Skeletal muscle satellite cell (primary cell): ENCODE data around the gene ZNF70.

Experiments used
- H3K27me3 ChIP-seq: 2 replicates; pipeline ENCODE4 v1.7.0; 2013; ENCODE audit warnings: low read length; ENCODE audit not compliant: control insufficient read depth, insufficient read depth
- H3K36me3 ChIP-seq: 2 replicates; pipeline ENCODE4 v1.7.0; 2013; ENCODE audit warnings: mild to moderate bottlenecking, control low read depth, low read length; ENCODE audit not compliant: insufficient read depth
- H3K4me1 ChIP-seq: 2 replicates; pipeline ENCODE4 v1.7.0; 2013; ENCODE audit warnings: low read length; ENCODE audit not compliant: control insufficient read depth, insufficient read depth
- H3K4me2 ChIP-seq: 2 replicates; pipeline ENCODE4 v1.7.0; 2013; ENCODE audit warnings: mild to moderate bottlenecking, low read length
- H3K4me3 ChIP-seq: 2 replicates; pipeline ENCODE4 v1.7.0; 2013; ENCODE audit warnings: low read length
- H3K9ac ChIP-seq: 2 replicates; pipeline ENCODE4 v1.7.0; 2013; ENCODE audit warnings: mild to moderate bottlenecking, low read depth, low read length, moderate library complexity
- H3K9me3 ChIP-seq: replicated peaks from 2 replicates; pipeline ENCODE4 v1.7.0; 2013; ENCODE audit warnings: mild to moderate bottlenecking, control low read depth, low read length

ZNF70 gene

DNA sequence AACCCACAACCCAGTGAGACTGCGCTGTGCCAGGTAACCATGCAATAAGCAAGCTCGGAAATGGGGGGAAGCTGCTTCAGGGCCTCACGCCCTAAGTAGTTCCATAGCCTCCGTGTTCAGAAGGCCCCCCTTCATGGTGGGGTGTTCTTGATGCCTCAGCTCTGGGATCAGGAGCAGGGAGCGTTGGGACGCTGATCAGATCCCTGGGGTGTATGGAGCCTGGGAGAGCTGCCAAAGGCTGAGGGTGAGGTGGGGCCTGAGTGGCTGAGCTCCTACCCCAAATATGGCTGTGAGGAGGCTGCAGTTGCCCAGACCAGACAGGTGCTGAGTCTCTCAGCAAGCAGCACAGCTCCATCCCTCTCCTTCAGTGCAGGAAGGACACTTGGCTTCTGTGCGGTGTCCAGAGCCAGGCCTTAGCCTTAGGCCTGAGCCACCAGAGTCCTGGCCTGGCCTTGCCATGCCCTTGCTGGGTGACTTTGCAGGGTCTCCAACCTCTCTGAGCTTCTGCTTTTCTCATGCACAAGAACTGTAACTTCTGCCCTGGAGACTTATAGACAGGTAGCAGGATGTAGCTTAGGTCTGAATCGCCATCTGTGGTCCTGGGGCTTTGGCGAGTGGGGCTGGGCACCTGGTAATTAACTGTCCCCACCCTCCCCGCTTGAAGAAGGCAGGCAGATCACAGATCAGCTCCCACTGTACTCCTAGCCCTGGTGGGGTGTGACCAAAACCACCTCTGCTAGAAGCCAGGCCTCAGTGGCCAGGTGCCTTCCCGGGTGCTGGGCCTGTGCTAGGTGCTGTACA lies 27.1 kb upstream of the ZNF70 start:
- Histone ChIP-seq H3K27me3 (no peaks in the 10 kb centered on the region), H3K4me3 (no peak overlapping the region), H3K9me3 (no peaks in the 10 kb centered on the region), H3K9ac (no peak overlapping the region), H3K4me2 (no peak overlapping the region), H3K4me1 (peaks cover 28% of the 10 kb centered on the region), H3K36me3 (no peaks in the 10 kb centered on the region)

- no peaks in the 10 kb centered on the region for H3K36me3 ChIP-seq
- no peaks in the 10 kb centered on the region for H3K27me3 ChIP-seq
- H3K4me3 ChIP-seq, result no peak overlapping the region
- H3K9me3 ChIP-seq, result no peaks in the 10 kb centered on the region
- no peak overlapping the region for H3K9ac ChIP-seq
- H3K4me2 ChIP-seq, result no peak overlapping the region
- H3K4me1 ChIP-seq, result peaks cover 19% of the 10 kb centered on the region
Observed at GRCh38 chr22:23775779-23776375, 25.0 kb upstream of the ZNF70 start.

GRCh38 chr22:23774922-23775436 lies 24.1 kb upstream of the ZNF70 start:
- Histone ChIP-seq H3K4me1 (peaks cover 19% of the 10 kb centered on the region), H3K9me3 (no peaks in the 10 kb centered on the region), H3K4me3 (no peak overlapping the region), H3K4me2 (no peak overlapping the region), H3K36me3 (no peaks in the 10 kb centered on the region), H3K27me3 (no peaks in the 10 kb centered on the region), H3K9ac (no peak overlapping the region)

- H3K9me3 ChIP-seq, result no peaks in the 10 kb centered on the region
- no peaks in the 10 kb centered on the region for H3K27me3 ChIP-seq
- no peak overlapping the region for H3K4me2 ChIP-seq
- H3K4me3 ChIP-seq, result no peak overlapping the region
- H3K36me3 ChIP-seq, result no peaks in the 10 kb centered on the region
- H3K9ac ChIP-seq, result no peak overlapping the region
- H3K4me1 ChIP-seq, result peaks cover 19% of the 10 kb centered on the region
Observed at GRCh38 chr22:23774114-23774921, 23.4 kb upstream of the ZNF70 start.

DNA sequence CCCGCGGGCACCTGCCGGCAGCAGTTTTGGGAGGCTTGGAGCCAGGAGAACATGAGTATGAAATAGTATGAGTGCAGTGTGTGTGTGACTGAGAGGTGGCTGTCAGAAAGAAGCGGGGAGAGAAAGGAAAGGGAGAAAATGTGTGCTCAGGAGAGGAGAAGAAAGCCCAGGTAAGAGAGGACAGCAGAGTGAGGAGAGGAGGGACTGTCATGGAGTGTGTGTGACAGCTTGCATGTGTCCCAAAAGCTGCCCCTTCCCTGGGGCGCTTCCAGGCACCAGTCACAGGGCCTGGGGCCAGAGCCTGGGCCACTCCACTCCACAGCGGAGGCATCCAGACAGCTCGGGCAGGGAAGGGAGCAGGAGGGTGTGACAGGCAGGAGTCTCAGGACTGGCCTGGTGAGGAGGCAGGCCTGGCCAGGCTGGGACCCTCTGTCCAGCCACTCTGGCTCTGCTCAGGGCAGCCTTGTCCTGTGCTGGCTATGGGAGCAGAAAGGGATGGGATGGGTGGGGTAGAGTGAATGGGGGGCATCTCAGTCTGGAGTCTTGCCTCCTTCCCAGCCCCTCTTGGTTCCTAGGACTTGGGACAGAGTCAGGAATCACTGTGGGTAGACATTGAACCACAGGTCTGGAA lies 22.7 kb upstream of the ZNF70 start:
- Histone ChIP-seq H3K36me3 (no peaks in the 10 kb centered on the region), H3K27me3 (no peaks in the 10 kb centered on the region), H3K4me1 (peaks cover 20% of the 10 kb centered on the region), H3K4me2 (peak overlapping the region; percentile 99), H3K9ac (peak overlapping the region; percentile 74), H3K9me3 (no peaks in the 10 kb centered on the region), H3K4me3 (peak overlapping the region; percentile 72)

DNA sequence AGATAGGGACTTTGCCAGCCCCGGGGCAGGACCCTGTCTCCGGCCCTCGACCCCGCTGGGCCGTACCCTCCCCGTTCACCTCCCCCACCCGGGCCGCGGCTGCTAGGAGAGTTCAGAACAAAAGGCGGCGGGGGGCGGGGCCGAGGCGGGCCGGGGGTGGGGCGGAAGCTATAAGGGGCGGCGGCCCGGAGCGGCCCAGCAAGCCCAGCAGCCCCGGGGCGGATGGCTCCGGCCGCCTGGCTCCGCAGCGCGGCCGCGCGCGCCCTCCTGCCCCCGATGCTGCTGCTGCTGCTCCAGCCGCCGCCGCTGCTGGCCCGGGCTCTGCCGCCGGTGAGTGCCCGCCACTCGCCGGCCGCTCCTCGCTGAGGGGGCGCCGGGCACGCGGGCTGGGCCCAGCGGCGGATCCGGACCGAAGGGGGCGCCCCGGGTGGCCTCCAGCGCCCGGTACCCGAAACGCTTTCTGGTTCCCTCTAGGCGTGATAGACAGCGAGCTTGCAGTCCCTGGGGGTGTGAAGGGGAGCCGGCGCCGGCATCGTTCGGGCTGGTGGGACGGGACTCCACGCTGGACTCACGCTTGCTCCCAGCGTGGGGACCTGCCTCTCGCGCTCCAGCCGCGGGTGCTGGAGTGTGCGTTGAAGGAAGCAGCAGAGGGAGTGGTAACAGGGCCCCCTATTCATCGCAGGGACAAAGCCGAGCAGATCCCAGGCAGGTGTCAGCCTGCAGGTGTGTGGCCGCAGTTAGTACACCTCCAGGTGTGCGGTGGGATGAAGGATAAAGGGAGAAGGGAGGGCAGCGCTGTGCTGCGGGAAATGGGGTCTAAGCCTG lies 21.9 kb upstream of the ZNF70 start, which contains the start of gene MMP11:
Gene MMP11, plus strand, starts transcription at position 201 of the 825 bp plus-strand sequence. Its CDS starts 22 bp downstream, at position 223.
- Histone ChIP-seq H3K36me3 (no peaks in the 10 kb centered on the region), H3K4me3 (peak within 1 kb of the TSS; percentile 72), H3K9me3 (no peaks in the 10 kb centered on the region), H3K9ac (peak within 1 kb of the TSS; percentile 74), H3K27me3 (no peaks in the 10 kb centered on the region), H3K4me2 (peak within 1 kb of the TSS; percentile 99), H3K4me1 (peaks cover 26% of the 10 kb centered on the region)

DNA sequence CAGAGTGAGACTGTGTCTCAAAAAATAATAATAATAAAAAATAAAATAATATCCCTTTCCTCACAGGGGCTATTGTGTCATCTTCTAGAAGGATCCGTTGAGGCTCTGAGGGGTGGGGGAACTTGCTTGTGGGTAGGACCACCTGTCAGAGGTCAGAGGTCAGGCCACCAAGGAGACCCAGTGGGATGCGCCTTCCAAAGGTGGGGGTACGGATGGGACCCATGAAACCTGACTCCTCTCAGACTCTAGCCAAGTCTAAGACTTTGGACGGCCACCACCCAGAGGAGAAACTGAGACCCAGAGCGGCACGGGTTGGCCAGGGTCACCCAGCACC lies 21.4 kb upstream of the ZNF70 start:
- H3K4me1 ChIP-seq, result peaks cover 26% of the 10 kb centered on the region
- H3K27me3 ChIP-seq, result no peaks in the 10 kb centered on the region
- peak overlapping the region; percentile 74 for H3K9ac ChIP-seq
- no peaks in the 10 kb centered on the region for H3K9me3 ChIP-seq
- H3K36me3 ChIP-seq, result no peaks in the 10 kb centered on the region
- peak overlapping the region; percentile 99 for H3K4me2 ChIP-seq
- peak overlapping the region; percentile 72 for H3K4me3 ChIP-seq

DNA sequence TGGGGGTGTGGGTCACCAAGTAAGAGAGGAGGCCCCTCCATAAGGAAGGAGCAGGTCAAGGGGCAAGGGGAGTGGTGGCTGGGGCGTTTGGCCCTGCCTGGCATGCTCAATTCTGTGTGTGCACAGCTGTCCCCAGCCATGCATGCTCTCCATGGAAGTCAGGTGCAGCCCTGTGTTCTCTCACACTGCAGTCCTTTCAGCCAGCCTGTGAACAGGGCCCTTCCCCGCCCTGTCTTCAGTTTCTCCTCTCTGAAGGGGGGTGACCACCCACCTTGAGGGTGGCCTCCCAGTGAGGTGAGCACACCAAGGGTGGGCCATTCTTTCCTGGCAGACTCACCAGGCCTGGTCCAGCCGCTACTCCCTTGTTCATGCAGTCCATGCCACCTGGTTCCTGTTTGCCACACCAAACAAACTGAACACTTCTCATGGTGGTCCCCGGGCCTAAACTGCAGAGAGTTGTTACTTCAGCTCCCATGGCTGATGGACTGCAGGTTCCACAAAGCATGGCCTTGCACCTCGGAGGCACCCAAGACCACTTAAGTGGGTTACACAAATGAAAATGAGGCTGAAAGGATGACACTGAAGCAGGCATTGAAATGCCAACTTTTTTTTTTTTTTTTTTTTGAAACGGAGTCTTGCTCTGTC lies 18.5 kb upstream of the ZNF70 start:
- Histone ChIP-seq H3K4me2 (no peak overlapping the region), H3K9me3 (no peaks in the 10 kb centered on the region), H3K4me1 (peaks cover 29% of the 10 kb centered on the region), H3K9ac (no peak overlapping the region), H3K27me3 (no peaks in the 10 kb centered on the region), H3K4me3 (no peak overlapping the region), H3K36me3 (no peaks in the 10 kb centered on the region)

GRCh38 chr22:23767673-23768548 lies 17.0 kb upstream of the ZNF70 start, which contains the start of gene CHCHD10:
TSS of gene CHCHD10 (minus strand) at chr22:23767972. CDS start at chr22:23767874, 98 bp downstream.
- H3K9ac ChIP-seq, result peak within 1 kb of the TSS; percentile 84
- H3K4me3 ChIP-seq, result peak within 1 kb of the TSS; percentile 77
- no peaks in the 10 kb centered on the region for H3K27me3 ChIP-seq
- peaks cover 21% of the 10 kb centered on the region for H3K4me1 ChIP-seq
- H3K4me2 ChIP-seq, result peak within 1 kb of the TSS; percentile 95
- H3K9me3 ChIP-seq, result no peaks in the 10 kb centered on the region
- no peaks in the 10 kb centered on the region for H3K36me3 ChIP-seq
